K562 (cell line): ENCODE measurements around the gene NDUFS3. TPM values are rescaled to one million over a fixed set of nuclear protein-coding genes. Genes with fewer than 3 reads are reported as not detected.

ENCODE experiments used
- ATAC-seq: fragments of 200-7000 bp; cut with Tn5 transposase; 3 replicates; pipeline ENCODE4 v1.9.1; 2020; ENCODE audit warnings: moderate library complexity
- BruUV-seq: library from RNA; stranded (reverse); fragments of 400-500 nt; replicated peaks from 2 replicates; lab custom pipeline; 2021; lab: Mats Ljungman, UMichigan
- CTCF ChIA-PET: fragments of 300-600 bp; formaldehyde crosslinking; extraction: SDS; loops from one replicate; lab custom pipeline; 2021; ENCODE audit warnings: low intra/inter-chr PET ratio; lab: Yijun Ruan, JAX
- POLR2A ChIA-PET: fragments of 300-600, 350-650 bp; sonication (Branson Sonifier 250); formaldehyde crosslinking; extraction: SDS; loops from one replicate; lab custom pipeline; 2021; ENCODE audit warnings: antibody characterized with exemption, inconsistent platforms; lab: Yijun Ruan, JAX
- DNase-seq, 4 experiments: peaks; one replicate each; pipeline versions ENCODE4 v3.0.0 to v3.0.0-alpha.2; 2011 to 2018; ENCODE audit warnings: low spot score in 3 of 4, mixed read lengths in 3 of 4; ENCODE audit errors: extremely low read depth in 1 of 4
- FAIRE-seq: peaks from 2 replicates; lab custom pipeline; 2011; peaks lifted over from hg19 to GRCh38; lab: Jason Lieb, UNC
- H2AFZ ChIP-seq: 2 replicates; pipeline ENCODE4 v1.6.0; 2011; ENCODE audit warnings: low read depth, low read length, control low read depth, inconsistent platforms
- H3K27ac ChIP-seq: fragments of 200-600 bp; 3 replicates; pipeline ENCODE4 v1.8.0; 2011; ENCODE audit warnings: low read depth, mild to moderate bottlenecking, control low read depth, inconsistent platforms, low read length, moderate library complexity, mixed read lengths; ENCODE audit errors: extremely low read depth
- H3K27me3 ChIP-seq, 2 experiments: fragments of 300-600 bp in 1 of 2; 2 replicates in 1 of 2; 3 replicates in 1 of 2; pipeline versions ENCODE4 v1.6.0 to v1.8.0; 2011; ENCODE audit warnings: inconsistent platforms in 2 of 2, low read length in 2 of 2, mild to moderate bottlenecking in 1 of 2, mixed read lengths in 1 of 2, moderate library complexity in 1 of 2; ENCODE audit not compliant: control insufficient read depth in 2 of 2, insufficient read depth in 2 of 2
- H3K36me3 ChIP-seq: fragments of 300-600 bp; 3 replicates; pipeline ENCODE4 v1.8.0; 2011; ENCODE audit warnings: mild to moderate bottlenecking, low read length, inconsistent platforms; ENCODE audit not compliant: control insufficient read depth, insufficient read depth
- H3K4me1 ChIP-seq, 2 experiments: fragments of 200-600 bp in 1 of 2; replicated peaks in 1 of 2; 2 replicates in 1 of 2; 3 replicates in 1 of 2; pipeline versions ENCODE4 v1.5.1 to v1.8.0; 2011; ENCODE audit warnings: inconsistent platforms in 2 of 2, low read length in 2 of 2, mild to moderate bottlenecking in 1 of 2, mixed read lengths in 1 of 2, moderate library complexity in 1 of 2; ENCODE audit not compliant: control insufficient read depth in 2 of 2, insufficient read depth in 2 of 2
- H3K4me2 ChIP-seq: 2 replicates; pipeline ENCODE4 v1.6.1; 2011; ENCODE audit warnings: low read length, control low read depth, inconsistent platforms, mixed read lengths; ENCODE audit not compliant: insufficient read depth
- H3K4me3 ChIP-seq: fragments of 200-600 bp; sonication (generic), shearing (Covaris generic); 2 replicates; pipeline ENCODE4 v1.5.1; 2016; ENCODE audit warnings: control low read depth, inconsistent platforms
- H3K79me2 ChIP-seq: fragments of 200-600 bp; 3 replicates; pipeline ENCODE4 v1.8.0; 2011; ENCODE audit warnings: low read length, inconsistent platforms; ENCODE audit not compliant: control insufficient read depth, insufficient read depth
- H3K9ac ChIP-seq, 2 experiments: 2 replicates each; pipeline versions ENCODE4 v1.6.0 to v1.6.1; 2011; ENCODE audit warnings: low read depth in 2 of 2, low read length in 2 of 2, control low read depth in 1 of 2, inconsistent platforms in 1 of 2, mild to moderate bottlenecking in 1 of 2, mixed read lengths in 1 of 2; ENCODE audit not compliant: insufficient read depth in 1 of 2
- H3K9me1 ChIP-seq: one replicate; pipeline ENCODE4 v1.6.0; 2011; ENCODE audit warnings: inconsistent platforms, mild to moderate bottlenecking, low read length, moderate library complexity; ENCODE audit not compliant: control insufficient read depth, insufficient read depth
- H3K9me3 ChIP-seq: replicated peaks from 2 replicates; pipeline ENCODE4 v1.5.1; 2011; ENCODE audit warnings: low read depth, low read length, inconsistent platforms; ENCODE audit not compliant: control insufficient read depth, insufficient read depth
- H4K20me1 ChIP-seq: replicated peaks from 2 replicates; pipeline ENCODE4 v1.6.1; 2011; ENCODE audit warnings: low read length, inconsistent platforms, mixed read lengths; ENCODE audit not compliant: control insufficient read depth, insufficient read depth
- ATF1 ChIP-seq, 2 experiments: fragments of 450-650 bp in 1 of 2; IDR thresholded peaks; 2 replicates each; pipeline ENCODE4 v1.6.1; 2016; ENCODE audit warnings: missing compliant biosample characterization in 1 of 2, missing genetic modification characterization in 1 of 2
- CTBP1 ChIP-seq: fragments of 450-650 bp; IDR thresholded peaks from 2 replicates; pipeline ENCODE4 v1.6.1; 2016; ENCODE audit warnings: borderline replicate concordance
- ETV5 ChIP-seq: sonication (generic); formaldehyde crosslinking; IDR thresholded peaks from 2 replicates; pipeline ENCODE4 v1.4.0; 2020; ENCODE audit warnings: low read depth, mild to moderate bottlenecking, missing genetic modification reagents
- KDM1A ChIP-seq, 2 experiments: fragments of 450-650 bp; IDR thresholded peaks; 2 replicates each; pipeline ENCODE4 v1.6.1; 2016; ENCODE audit warnings: mild to moderate bottlenecking in 2 of 2
- MAX ChIP-seq: sonication (generic); formaldehyde crosslinking; IDR thresholded peaks from 2 replicates; pipeline ENCODE4 v1.9.0; 2022; ENCODE audit warnings: mild to moderate bottlenecking, missing genetic modification reagents
- NELFE ChIP-seq: IDR thresholded peaks from 2 replicates; pipeline ENCODE4 v1.6.1; 2011; ENCODE audit warnings: mild to moderate bottlenecking; ENCODE audit not compliant: insufficient read depth, insufficient read length
- NEUROD1 ChIP-seq: fragments of 150-350 bp; IDR thresholded peaks from 2 replicates; pipeline ENCODE4 v1.6.1; 2014; ENCODE audit warnings: borderline replicate concordance, low read length, low read depth; ENCODE audit not compliant: partially characterized antibody
- NR2F6 ChIP-seq: fragments of 450-650 bp; formaldehyde crosslinking; IDR thresholded peaks from 2 replicates; pipeline ENCODE4 v1.4.0; 2020; ENCODE audit warnings: mild to moderate bottlenecking
- PBX2 ChIP-seq, 2 experiments: IDR thresholded peaks in 1 of 2; conservative IDR thresholded peaks in 1 of 2; 2 replicates each; pipeline ENCODE4 v1.6.1; 2016; ENCODE audit warnings: low read depth in 2 of 2, mild to moderate bottlenecking in 1 of 2, missing compliant biosample characterization in 1 of 2, missing genetic modification characterization in 1 of 2, moderate library complexity in 1 of 2
- PKNOX1 ChIP-seq: fragments of 450-650 bp; IDR thresholded peaks from 2 replicates; pipeline ENCODE4 v1.6.1; 2016
- TOE1 ChIP-seq, 2 experiments: fragments of 450-650 bp in 1 of 2; sonication (generic) in 1 of 2; formaldehyde crosslinking in 1 of 2; IDR thresholded peaks; 2 replicates each; pipeline versions ENCODE4 v1.7.1 to v1.8.0; 2016 to 2022; ENCODE audit warnings: borderline replicate concordance in 2 of 2, mild to moderate bottlenecking in 2 of 2, antibody characterized with exemption in 1 of 2, inconsistent platforms in 1 of 2, low read depth in 1 of 2, missing genetic modification reagents in 1 of 2, moderate library complexity in 1 of 2
- WGBS: fragments of 100-300 bp; shearing (Covaris generic); methylation state at CpG from one replicate; pipeline ENCODE4 v1.1.6; 2016; ENCODE audit warnings: low coverage, mixed read lengths; ENCODE audit not compliant: insufficient coverage; ENCODE audit errors: missing lambda C conversion rate; 5-methylcytosine and 5-hydroxymethylcytosine counted together
- in situ Hi-C: fragments of 300-500 bp; cut with MboI; formaldehyde crosslinking; loops from 4 replicates; pipeline ENCODE4 v1.15.0; 2018; ENCODE audit warnings: inconsistent platforms, mixed read lengths
- intact Hi-C: fragments of 100-400 bp; cut with micrococcal nuclease; formaldehyde crosslinking; loops from 2 replicates; pipeline ENCODE4 v1.14.2; 2022
- polyA plus RNA-seq, 8 experiments: library from polyadenylated mRNA; depleted of rRNA in 4 of 8; stranded (reverse) in 5 of 8; unstranded in 3 of 8; fragments of >200 nt; fragmentation: Nextera tagmentation in 2 of 8; fragmentation: Illumina TruSeq in 1 of 8; extraction: Ambion mirVana in 2 of 8; extraction: Trizol in 1 of 8; gene quantifications; 2 replicates each; pipeline versions ENCODE4 v1.2.1 to v1.2.3, GENCODE V29; 2011 to 2014; ENCODE audit warnings: inconsistent platforms in 1 of 8, missing spikeins in 1 of 8
- total RNA-seq, 7 experiments: library from RNA; depleted of rRNA in 6 of 7; stranded (reverse); fragments of >200 nt in 6 of 7; fragmentation: Illumina TruSeq in 2 of 7; extraction: Trizol in 2 of 7; gene quantifications; 2 replicates each; pipeline versions ENCODE4 v1.2.1 to v1.2.3, GENCODE V29; 2011 to 2021; ENCODE audit warnings: low replicate concordance in 1 of 7
- TF ChIP-seq, protein P1 (sequence below): sonication (generic); formaldehyde crosslinking; IDR thresholded peaks from 2 replicates; pipeline ENCODE4 v1.8.0; 2022; ENCODE audit warnings: missing genetic modification reagents, mild to moderate bottlenecking, moderate library complexity, borderline replicate concordance
- TF ChIP-seq, protein P2 (sequence below): IDR thresholded peaks from 2 replicates; pipeline ENCODE4 v1.6.1; 2012; ENCODE audit warnings: low read depth, low read length, improper control_type of control experiment, borderline replicate concordance

The NDUFS3 gene
- total and polyA plus RNA-seq, 9 of the 15 experiments (the other 6 are each of a cell fraction or from before 2014, with no cell fraction given) = 38.7 to 341 (median 194) TPM

DNA sequence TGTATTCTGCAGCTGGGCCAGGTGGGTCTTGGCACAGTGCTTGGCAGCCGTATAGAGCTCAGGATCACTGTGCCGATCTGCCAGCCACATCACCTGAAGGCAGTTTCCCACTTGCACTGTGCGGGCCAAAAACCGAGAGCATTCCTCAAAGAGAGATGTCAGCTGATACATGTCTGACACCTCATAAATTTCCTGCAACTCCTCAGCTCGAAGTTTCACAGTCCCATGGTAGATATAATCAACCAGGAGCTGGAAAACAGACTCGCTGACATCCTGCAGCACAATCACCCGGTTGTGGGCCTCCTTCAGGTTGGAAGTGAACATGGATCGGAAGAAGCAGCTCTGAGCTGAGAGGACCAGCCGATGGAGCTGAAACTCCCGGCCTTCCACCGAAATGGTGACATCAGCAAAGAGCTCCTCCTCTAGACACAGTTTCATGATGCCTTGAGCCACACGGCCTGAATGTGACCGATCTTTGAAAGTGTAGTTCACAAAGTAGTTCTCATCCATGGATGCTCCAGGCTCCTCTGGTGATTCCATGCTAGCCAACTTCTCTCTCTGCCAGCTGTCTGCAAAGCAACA lies 1.3 kb upstream of the NDUFS3 start:
- H4K20me1 ChIP-seq = no peaks in the 10 kb centered on the region
- H3K9ac ChIP-seq = peak overlapping the region; percentile 77 to 99; a peak in 3 of 4 replicates
- H2AFZ ChIP-seq = no peak overlapping the region
- H3K4me3 ChIP-seq = peak overlapping the region; percentile 97
- POLR2A ChIA-PET = interaction anchor here (0.6 to 2.1 kb wide), 8 partner anchors 9 to 372 kb away, joined by 3 to 23 read pairs (median 4); partner anchors contain the start of genes FAM180B and PTPMT1
- peaks cover 13 to 14% of the 10 kb centered on the region in 2 experiments; a peak in 4 of 5 replicates for H3K4me1 ChIP-seq
- 17% methylated on average over 13 of the region's 13 CpGs for WGBS
- in situ Hi-C loops = no loop called here
- peaks cover 66% of the 10 kb centered on the region for H3K36me3 ChIP-seq
- CTCF ChIA-PET = no interaction called here
- ATAC-seq (peak; percentile 7; the same call in 2 of the 3 replicates), FAIRE-seq (peak; percentile 48), DNase-seq (peak in 2 of 4 experiments; percentile 12 to 39)
- H3K9me1 ChIP-seq = no peaks in the 10 kb centered on the region
- H3K27ac ChIP-seq = no peak overlapping the region; the same call in 2 of the 3 replicates
- H3K27me3 ChIP-seq = no peaks in the 10 kb centered on the region; a peak in 1 of 5 replicates
- peaks cover 46% of the 10 kb centered on the region for H3K79me2 ChIP-seq
- BruUV-seq = no TSS peak
- H3K9me3 ChIP-seq = no peaks in the 10 kb centered on the region
- H3K4me2 ChIP-seq = peak overlapping the region; percentile 99
- intact Hi-C loops = no loop called here
- TF ChIP-seq ETV5 (CRISPR knock-in tag) = 0 out of 2 replicates have a peak, but pooled peaks have one; percentile 24
- no peak for TF ChIP-seq TOE1 (IDR thresholded peaks at IDR 0.05; ENCODE audit: borderline replicate concordance)
- TF ChIP-seq TOE1 (CRISPR knock-in tag; IDR thresholded peaks at IDR 0.05; ENCODE audit: borderline replicate concordance, low read depth) = no peak
- peak; percentile 76 for TF ChIP-seq PKNOX1
- no peak for TF ChIP-seq KDM1A (IDR thresholded peaks at IDR 0.05)
- no peak for TF ChIP-seq NELFE
- TF ChIP-seq CTBP1 = peak; percentile 56
- TF ChIP-seq, protein P1, sequence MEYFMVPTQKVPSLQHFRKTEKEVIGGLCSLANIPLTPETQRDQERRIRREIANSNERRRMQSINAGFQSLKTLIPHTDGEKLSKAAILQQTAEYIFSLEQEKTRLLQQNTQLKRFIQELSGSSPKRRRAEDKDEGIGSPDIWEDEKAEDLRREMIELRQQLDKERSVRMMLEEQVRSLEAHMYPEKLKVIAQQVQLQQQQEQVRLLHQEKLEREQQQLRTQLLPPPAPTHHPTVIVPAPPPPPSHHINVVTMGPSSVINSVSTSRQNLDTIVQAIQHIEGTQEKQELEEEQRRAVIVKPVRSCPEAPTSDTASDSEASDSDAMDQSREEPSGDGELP (CRISPR knock-in tag) = peak; percentile 62
- no peak for TF ChIP-seq PBX2 (CRISPR knock-in tag; IDR thresholded peaks at IDR 0.05; ENCODE audit: low read depth)
- peak; percentile 93 for TF ChIP-seq PBX2 (tag; conservative IDR thresholded peaks at IDR 0.05; ENCODE audit: low read depth)
- no peak for TF ChIP-seq MAX (CRISPR knock-in tag)
- TF ChIP-seq, protein P2, sequence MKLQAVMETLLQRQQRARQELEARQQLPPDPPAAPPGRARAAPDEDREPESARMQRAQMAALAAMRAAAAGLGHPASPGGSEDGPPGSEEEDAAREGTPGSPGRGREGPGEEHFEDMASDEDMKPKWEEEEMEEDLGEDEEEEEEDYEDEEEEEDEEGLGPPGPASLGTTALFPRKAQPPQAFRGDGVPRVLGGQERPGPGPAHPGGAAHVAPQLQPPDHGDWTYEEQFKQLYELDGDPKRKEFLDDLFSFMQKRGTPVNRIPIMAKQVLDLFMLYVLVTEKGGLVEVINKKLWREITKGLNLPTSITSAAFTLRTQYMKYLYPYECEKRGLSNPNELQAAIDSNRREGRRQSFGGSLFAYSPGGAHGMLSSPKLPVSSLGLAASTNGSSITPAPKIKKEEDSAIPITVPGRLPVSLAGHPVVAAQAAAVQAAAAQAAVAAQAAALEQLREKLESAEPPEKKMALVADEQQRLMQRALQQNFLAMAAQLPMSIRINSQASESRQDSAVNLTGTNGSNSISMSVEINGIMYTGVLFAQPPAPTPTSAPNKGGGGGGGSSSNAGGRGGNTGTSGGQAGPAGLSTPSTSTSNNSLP = no peak
- no peak for TF ChIP-seq ATF1 (CRISPR knock-in tag; IDR thresholded peaks at IDR 0.05)
- peak; percentile 18; the same call in 1 of the 2 replicates for TF ChIP-seq ATF1 (tag; IDR thresholded peaks at IDR 0.05)
- TF ChIP-seq NEUROD1 = no peak
- TF ChIP-seq NR2F6 (CRISPR knock-in tag) = no peak
